Esophagus muscularis mucosa (tissue), 2 donors: ENCODE results near the gene MOB2.

Experiments
- EP300 ChIP-seq: sonication (generic); formaldehyde crosslinking; IDR thresholded peaks from one replicate; pipeline ENCODE4 v1.6.1; 2017; ENCODE audit warnings: antibody characterized with exemption
- POLR2A ChIP-seq: fragments of 450-650 bp; IDR thresholded peaks from one replicate; pipeline ENCODE4 v1.6.1; 2017; ENCODE audit warnings: antibody characterized with exemption, moderate library complexity, mild to moderate bottlenecking, low read depth

DNA sequence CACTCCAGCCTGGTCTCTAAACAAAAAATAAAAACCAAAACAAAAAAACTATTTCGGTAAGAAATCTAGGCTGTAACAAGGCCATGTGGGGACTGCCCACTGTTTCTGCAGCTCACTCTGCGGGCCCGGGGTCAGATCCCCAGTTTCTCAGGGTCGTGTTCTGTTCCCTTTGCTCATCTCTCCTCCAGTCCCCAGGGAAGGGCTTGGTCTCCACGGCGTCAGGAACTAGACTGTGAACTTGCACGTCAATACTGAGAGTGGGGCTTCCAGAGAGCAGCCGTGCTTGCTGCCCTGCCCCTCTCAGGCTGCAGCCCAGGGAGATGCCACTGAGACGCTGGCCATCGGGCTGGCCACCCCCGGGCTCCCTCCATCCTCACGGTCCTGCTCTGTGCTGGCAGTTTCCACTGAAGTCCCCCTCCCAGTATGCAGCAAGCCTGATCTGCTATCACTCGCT is 33.7 kb upstream of the MOB2 start:
- TF ChIP-seq POLR2A (no peak), EP300 (no peak)
